ENCODE results near the gene LIN28B. TPM values are rescaled to one million over a fixed set of nuclear protein-coding genes. Genes with fewer than 3 reads are reported as not detected.
"Not testable (repeated sequence)": the region's sequence is repeated elsewhere in the genome, so short reads cannot be mapped to it uniquely, and the experiment has no call there.

The LIN28B gene
- polyA plus RNA-seq, 3 donors = 0.13 to 0.32 (median 0.30) TPM

DNA sequence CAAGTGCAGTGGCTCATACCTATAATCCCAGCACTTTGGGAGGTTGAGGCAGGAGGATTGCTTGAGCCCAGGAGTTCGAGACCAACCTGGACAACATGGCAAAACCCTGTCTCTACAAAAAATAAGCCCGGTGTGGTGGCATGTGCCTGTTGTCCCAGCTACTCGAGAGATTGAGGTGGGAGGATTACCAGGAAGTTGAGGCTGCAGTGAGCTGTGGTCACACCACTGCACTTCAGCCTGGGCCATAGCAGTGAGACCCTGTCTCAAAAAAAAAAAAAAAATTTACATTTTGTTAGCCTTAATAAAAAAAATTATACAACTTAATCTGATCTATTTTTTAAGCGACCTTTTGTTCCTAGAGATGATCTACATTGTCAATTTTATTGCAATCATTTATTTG, 56.6 kb downstream of the LIN28B start:
- DNase-seq = not testable (repeated sequence)

DNA sequence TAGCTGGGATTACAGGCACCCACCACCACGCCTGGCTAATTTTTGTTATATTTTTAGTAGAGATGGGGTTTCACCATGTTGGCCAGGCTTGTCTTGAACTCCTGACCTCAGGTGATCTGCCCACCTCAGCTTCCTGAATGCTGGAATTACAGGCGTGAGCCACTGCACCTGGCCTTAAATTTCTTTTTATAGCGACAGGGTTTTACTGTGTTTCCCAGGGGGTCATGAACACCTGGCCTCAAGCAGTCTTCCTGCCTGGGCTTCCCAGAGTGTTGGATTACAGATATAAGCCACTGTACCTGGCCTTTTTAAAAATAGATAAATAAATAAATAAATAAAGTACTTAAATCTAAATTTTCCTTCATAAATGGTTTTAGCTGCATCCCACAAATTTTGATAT, 57.5 kb downstream of the LIN28B start:
- no peak for DNase-seq

GRCh38 chr6:105014954-105015353, 58.0 kb downstream of the LIN28B start:
- no peak for DNase-seq

DNA sequence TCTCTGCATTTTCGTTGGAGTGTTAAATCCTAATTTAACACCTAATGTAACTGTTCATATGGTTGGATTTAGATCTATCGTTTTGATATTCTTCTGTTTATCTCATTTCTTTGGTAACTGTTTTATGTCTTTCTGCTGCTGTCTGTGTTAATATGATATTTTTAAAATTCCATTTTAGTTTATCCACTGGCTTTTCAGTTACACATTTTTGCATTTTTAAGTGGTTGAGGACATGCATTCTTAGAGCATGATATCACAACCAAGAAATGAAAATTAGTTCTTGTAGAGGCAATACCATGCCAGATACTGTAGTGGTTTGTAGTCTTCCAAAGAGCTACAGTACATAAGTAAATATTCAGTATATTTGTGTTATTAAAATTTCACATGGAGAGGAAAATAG, 58.6 kb downstream of the LIN28B start:
- DNase-seq = no peak

- no peak for DNase-seq
Measured at GRCh38 chr6:105019285-105019684, 62.4 kb downstream of the LIN28B start.

DNA sequence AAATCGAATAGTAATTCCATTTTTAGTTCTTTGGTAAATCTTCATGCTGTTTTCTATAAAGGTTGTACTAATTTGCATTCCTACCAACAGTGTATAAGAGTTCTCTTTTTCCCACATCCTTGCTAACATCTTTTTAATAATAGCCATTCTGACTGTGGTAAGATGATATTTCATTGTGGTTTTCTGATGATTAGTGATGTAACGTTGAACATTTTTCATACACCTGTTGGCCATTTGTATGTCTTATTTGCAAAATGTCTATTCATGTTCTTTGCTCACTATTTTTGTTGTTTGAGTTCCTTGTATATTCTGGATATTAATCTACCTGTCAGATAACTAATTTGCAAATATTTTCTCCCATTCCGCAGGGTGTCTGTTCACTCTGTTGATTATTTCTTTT, 64.5 kb downstream of the LIN28B start:
- DNase-seq = no peak

DNA sequence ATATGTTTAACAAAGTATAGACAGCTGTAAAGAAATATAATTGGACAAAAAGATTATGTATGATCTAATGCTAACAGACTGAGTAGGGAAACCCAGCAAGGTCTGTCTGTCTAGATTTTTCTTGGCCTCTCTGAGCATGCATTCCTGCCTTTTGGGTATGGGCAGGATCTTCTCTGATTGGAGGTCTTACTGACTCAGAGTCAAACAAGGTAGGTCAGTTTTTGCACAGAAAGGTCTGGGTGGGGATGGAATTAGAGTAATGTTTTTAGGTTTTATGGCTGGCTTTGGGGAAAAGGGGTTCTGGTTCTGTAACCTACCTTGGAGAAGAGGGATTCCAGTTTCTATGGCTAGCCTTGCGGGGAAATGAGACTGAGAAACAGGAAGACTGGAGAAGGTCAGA, 65.5 kb downstream of the LIN28B start:
- DNase-seq = no peak

DNA sequence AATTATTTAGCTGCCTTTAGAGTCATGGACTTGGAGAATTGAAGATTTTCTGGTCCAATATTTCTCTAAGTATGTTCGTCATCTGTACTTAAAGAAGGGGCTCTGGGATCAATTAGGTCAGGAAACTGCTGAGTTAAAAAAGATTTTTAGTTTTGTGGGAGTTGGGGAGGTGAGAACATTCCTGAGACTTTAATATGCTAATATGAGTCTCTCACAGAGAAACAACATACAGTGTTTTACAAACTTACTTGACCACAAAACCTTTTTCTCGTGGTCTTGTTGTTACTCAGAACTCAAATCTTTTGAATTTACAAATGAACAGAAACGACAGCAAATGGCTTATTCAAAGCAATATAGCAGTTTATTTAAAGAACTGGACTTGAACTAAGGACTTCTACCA, 67.9 kb downstream of the LIN28B start:
- no peak for DNase-seq

GRCh38 chr6:105028898-105029297, 72.0 kb downstream of the LIN28B start:
- no peak for DNase-seq

- DNase-seq = no peak
Measured at GRCh38 chr6:105029581-105029980, 72.7 kb downstream of the LIN28B start.

DNA sequence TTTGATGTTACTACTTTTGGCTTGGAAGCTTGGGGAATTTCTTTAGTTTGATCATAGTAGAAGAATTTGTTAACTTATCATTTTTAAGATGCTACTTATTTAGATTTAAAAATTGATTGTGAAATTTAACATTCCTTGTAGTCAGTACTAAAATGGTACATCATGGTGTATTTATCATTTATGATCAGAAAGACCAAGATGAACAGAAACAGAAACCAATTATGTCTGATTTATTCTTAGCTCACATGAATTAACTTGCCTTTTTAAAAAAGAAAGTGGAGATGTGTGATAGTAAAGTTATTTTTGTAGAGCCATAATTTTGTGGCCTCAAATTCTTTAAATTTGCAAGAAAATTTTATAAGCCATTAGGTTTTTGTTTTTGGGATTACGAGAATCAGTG, 77.6 kb downstream of the LIN28B start:
- no peak for DNase-seq

DNA sequence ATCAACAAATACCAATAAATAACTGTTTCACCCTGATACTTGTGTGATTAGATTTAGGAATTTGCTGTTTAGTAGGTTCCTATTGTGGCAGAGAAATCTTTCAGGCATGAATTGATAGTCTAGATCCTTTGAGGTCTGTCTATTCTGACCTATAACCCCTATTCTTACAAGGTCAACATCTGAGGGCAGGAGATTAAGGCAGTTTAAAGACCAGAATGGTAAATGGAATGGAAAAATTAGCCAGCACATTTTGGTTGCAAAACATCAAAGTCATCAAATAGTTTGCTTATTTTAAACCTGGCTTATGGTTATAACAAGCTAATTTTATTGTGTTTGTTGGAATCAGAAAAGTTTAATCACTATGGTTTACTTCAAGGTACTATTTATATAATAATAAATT, 78.4 kb downstream of the LIN28B start:
- no peak for DNase-seq

- no peak for DNase-seq
Measured at GRCh38 chr6:105036351-105036750, 79.4 kb downstream of the LIN28B start.

- DNase-seq = no peak
Measured at GRCh38 chr6:105038259-105038658, 81.4 kb downstream of the LIN28B start.

- DNase-seq = no peak
Measured at GRCh38 chr6:105041880-105042279, 85.0 kb downstream of the LIN28B start.

GRCh38 chr6:105042648-105043047, 85.7 kb downstream of the LIN28B start:
- no peak for DNase-seq

DNA sequence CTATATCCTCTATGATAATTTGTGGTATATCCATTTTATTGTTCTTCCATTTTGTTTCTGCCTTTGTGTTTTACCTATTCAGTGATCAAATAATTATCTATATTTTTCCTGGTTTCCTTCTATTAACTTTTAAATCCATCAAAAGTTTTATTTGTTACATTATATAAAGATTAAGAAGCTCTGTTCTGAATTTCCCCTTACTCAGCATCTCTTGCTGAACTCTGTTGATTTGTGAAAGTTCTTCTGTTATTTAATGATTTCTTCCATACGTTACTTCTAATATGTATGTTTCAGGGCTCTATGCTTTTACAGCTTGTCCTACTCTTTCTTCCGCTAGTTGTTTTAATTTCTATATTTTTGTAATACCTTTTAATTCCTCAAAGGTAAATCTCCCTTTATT, 87.1 kb downstream of the LIN28B start:
- no peak for DNase-seq

GRCh38 chr6:105045526-105045925, 88.6 kb downstream of the LIN28B start:
- DNase-seq = no peak

DNA sequence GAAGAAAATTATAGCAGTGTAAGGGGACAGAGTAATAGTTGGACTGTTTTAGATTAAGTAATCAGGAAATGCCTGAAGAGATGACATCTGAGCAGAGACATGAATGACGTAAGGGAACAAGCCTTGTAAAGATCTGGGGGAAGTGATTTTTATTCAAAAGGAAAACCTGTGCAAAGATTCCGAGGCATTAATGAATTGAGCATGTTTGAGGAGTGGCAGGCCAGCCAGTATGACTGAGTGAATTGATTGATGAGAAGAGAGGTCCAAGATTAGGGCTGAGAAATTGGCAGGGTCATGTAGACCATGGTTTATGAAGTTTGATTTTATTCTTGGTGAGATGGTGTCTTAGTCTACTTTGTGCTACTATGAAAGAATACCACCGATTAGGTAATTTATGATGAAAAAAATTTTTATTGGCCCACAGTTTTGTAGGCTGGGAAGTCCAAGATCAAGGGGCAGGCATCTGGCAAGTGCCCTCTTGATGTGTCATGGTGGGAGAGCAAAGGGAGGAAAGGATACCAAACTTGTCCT, 95.1 kb downstream of the LIN28B start:
- no peak for DNase-seq

DNA sequence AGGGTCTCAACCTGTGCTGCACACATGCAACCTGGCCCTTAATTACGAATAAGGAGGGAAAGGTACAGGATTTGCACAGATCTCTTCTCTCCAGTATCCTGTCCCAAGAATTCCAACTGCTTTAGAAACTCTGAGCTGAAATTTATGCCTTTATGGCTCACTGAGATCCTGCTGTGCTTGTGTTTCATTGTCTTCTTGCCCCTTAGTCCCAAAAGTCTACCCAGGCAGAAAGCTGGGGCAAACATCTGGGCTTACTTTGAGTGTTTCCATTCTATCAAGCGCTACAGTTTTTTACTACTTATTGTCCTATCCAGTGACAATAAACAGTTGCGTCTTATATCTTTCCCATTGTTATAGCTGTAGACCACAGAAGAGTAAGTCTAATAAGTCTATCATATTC, 99.7 kb downstream of the LIN28B start:
- DNase-seq = no peak

DNA sequence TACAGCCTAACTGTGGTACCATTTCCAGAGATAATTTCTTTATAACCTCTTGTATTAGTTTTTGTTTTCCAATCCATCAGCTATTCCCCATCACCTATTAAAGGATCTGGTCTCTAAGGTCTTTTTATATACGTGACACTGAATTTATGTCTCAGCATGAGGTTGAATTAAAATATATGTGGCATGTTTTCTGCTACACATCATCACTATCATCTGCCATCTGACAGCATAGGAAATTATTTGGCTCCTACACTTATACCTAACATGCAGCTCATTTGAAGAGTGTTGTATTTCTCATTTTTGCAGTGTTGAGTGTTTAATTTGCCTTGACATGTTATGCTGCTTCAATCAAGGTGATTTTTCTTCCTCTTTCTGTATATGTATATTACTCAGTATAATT, 100.3 kb downstream of the LIN28B start:
- no peak for DNase-seq

DNA sequence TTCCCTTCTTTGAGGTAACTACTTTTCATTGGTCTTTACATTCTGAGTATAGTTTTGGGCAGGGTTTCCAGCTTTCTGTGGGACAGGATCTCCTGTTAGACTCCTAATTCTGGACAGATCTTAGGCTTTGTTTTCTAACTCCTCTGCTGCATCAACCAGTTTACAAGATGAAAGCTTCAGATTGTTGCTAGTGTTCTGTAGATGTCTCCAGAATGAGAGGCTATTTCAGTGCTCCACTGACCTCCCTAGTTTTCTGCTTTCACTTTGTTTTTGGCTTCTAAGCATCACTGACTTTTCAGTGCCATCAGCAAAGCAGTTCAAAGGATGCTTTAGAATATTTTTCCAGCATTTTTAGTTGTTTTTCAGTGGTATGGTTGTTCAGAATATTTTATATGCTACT, 101.4 kb downstream of the LIN28B start:
- DNase-seq = no peak

DNA sequence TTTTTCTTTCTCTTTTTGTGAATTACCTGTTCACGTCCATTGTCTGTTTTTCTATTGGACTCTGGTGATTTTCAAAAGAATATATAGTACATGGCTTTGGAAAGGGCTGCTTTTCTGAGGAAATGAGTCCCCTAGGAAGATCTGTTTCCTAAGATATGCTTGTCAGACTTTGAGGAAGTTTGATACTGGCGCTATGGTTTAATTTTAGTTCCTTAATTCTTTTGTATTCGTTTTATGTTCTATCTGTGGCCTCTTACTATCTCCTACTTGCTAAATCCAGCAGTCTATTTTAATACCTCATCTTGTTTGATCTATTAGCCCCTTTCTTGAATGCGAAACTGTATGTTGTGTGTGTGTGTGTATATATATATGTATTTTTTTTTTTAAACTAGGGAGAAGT, 101.9 kb downstream of the LIN28B start:
- no peak for DNase-seq

GRCh38 chr6:105066233-105066632, 109.3 kb downstream of the LIN28B start:
- no peak for DNase-seq

GRCh38 chr6:105066836-105067235, 109.9 kb downstream of the LIN28B start:
- DNase-seq = no peak

Data from renal pelvis (tissue), 4 donors.